Measurements from ENCODE around the gene SRRM3. TPM values are rescaled to one million over a fixed set of nuclear protein-coding genes. Genes with fewer than 3 reads are reported as not detected.

Gene SRRM3
- total RNA-seq, 1 experiment from 2014 or later: 1.7 TPM

DNA sequence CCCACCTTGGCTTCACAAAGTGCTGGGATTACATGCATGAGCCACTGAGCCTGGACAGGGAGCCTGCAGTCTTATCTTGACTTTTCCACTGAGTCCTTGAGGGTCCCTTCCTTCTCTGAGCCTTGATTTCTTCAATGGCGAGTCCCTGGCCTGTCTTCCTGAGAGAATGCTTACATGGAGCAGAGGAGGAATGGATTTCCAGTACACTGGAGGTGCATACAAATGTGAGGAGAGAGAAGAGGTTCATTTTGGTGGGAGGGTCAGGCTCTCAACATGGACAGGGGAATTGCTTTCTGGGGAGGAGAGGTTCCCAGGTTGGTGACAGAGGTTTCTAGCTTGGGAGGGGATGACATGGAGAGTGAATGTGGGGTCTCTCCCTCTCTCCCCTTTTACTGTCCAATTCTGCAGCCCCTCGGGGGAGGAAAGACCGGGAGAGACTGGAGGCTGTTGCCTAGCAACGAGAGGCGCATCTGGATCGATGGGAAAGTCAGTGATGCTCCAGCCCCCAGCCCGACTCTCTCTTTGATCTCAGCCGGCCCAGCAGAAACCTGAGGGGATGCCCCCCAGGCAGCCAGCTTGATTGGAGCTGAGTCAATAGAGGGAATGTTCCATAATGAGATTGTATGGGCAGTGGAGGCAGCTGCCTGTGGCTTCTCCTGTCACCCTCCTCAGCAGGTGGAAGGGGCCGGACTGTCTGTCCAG, 14.8 kb downstream of the SRRM3 start:
- intact Hi-C loops (cut with micrococcal nuclease; ENCODE audit: unreplicated experiment): no loop called here
- no peaks in the 10 kb centered on the region; the same call in 1 of the 2 replicates for H3K27me3 ChIP-seq (replicated peaks; ENCODE audit: control insufficient read depth, insufficient read depth, low read length)
- CTCF ChIA-PET: no interaction called here

GRCh38 chr7:76217942-76218566, 16.4 kb downstream of the SRRM3 start:
- ChIA-PET POLR2A (no interaction called here), CTCF (no interaction called here)
- H3K27me3 Mint-ChIP-seq (ENCODE audit: insufficient read depth, unreplicated experiment): peaks cover 6% of the 10 kb centered on the region
- peaks cover 5% of the 10 kb centered on the region for H3K4me1 Mint-ChIP-seq (ENCODE audit: low read depth, unreplicated experiment)
- H3K36me3 Mint-ChIP-seq (ENCODE audit: insufficient read depth, unreplicated experiment): no peaks in the 10 kb centered on the region
- TF ChIP-seq CTCF (IDR thresholded peaks at IDR 0.05; ENCODE audit: insufficient read depth in 1 of 2, low read depth in 1 of 2, low read length in 1 of 2, severe bottlenecking in 1 of 2, unreplicated experiment in 1 of 2): no peak
- no peaks in the 10 kb centered on the region for H3K9me3 Mint-ChIP-seq (ENCODE audit: unreplicated experiment)
- intact Hi-C loops (cut with micrococcal nuclease; ENCODE audit: unreplicated experiment): no loop called here
- no peak for DNase-seq
- no peak overlapping the region for H3K4me3 Mint-ChIP-seq (ENCODE audit: unreplicated experiment)
- Histone ChIP-seq H3K36me3 (ENCODE audit: control insufficient read depth, insufficient read depth, low read length) (no peaks in the 10 kb centered on the region), H3K4me3 (ENCODE audit: low read depth, low read length) (no peak overlapping the region), H3K4me1 (peaks cover 3% of the 10 kb centered on the region), H3K27me3 (replicated peaks; ENCODE audit: control insufficient read depth, insufficient read depth, low read length) (no peaks in the 10 kb centered on the region; the same call in 1 of the 2 replicates), H3K9me3 (no peaks in the 10 kb centered on the region)
- BruUV-seq (replicated peaks): no TSS peak
- H3K27ac Mint-ChIP-seq (ENCODE audit: unreplicated experiment): no peak overlapping the region

More for the DNA sequence above, 14.8 kb downstream of the SRRM3 start:
- no peak for TF ChIP-seq CTCF (IDR thresholded peaks at IDR 0.05; ENCODE audit: insufficient read depth in 1 of 2, low read depth in 1 of 2, low read length in 1 of 2, severe bottlenecking in 1 of 2, unreplicated experiment in 1 of 2)
- Mint-ChIP-seq H3K27me3 (ENCODE audit: insufficient read depth, unreplicated experiment) (peaks cover 4% of the 10 kb centered on the region), H3K36me3 (ENCODE audit: insufficient read depth, unreplicated experiment) (no peaks in the 10 kb centered on the region), H3K4me3 (ENCODE audit: unreplicated experiment) (no peak overlapping the region), H3K9me3 (ENCODE audit: unreplicated experiment) (no peaks in the 10 kb centered on the region), H3K4me1 (ENCODE audit: low read depth, unreplicated experiment) (no peaks in the 10 kb centered on the region), H3K27ac (ENCODE audit: unreplicated experiment) (no peak overlapping the region)
- no peaks in the 10 kb centered on the region for H3K9me3 ChIP-seq
- no peaks in the 10 kb centered on the region for H3K4me1 ChIP-seq
- H3K36me3 ChIP-seq (ENCODE audit: control insufficient read depth, insufficient read depth, low read length): no peaks in the 10 kb centered on the region
- POLR2A ChIA-PET: no interaction called here
- no TSS peak for BruUV-seq (replicated peaks)
- no peak for DNase-seq
- no peak overlapping the region for H3K4me3 ChIP-seq (ENCODE audit: low read depth, low read length)

DNA sequence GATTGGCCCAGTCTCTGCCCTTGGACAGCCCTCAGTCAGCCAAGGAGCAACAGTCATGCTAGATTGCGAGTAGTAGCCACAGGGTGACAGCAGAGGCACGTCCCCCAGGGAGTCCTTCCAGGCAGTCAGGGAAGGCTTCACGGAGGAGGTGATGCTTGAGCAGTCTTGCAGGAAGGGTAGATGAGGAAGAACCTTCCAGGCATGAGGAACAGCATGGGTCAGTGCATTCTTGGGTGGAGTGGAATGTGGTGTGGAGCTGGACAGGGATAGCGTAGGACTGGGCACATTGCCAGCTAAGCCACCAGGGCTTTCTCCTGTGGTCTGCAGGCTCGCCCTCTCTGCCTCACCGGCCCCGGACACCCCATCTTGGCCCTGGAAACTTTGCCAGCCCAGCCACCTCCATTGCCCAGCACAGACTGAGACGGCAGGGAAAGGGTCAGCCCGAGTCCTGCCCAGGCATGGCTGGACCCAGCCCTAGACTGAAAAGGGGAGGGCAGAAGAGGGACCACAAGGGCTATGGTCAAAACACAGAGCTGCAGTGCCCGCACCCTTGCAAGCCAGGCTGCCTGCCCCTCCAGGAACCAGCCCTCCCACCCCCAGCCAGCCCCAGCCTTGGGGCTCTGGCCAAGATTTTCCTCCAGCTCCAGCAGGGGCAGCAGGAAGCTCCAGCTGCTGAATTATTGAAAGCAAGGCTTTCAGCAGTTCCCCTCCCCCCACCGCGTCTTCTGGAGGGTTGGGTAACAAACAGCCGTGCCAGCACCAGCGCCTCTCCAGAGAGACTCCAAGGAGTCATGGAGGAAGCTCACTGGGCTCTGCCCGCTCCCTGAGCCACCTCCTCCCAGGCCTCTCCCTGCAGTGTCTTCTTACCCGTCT, 18.7 kb downstream of the SRRM3 start:
- CTCF ChIA-PET: interaction anchor here (0.6 to 0.9 kb wide), 4 partner anchors 40 to 94 kb away, joined by 3 to 4 read pairs (median 4); no protein-coding TSS in a partner anchor
- Mint-ChIP-seq H3K36me3 (ENCODE audit: insufficient read depth, unreplicated experiment) (no peaks in the 10 kb centered on the region), H3K9me3 (ENCODE audit: unreplicated experiment) (no peaks in the 10 kb centered on the region), H3K4me3 (ENCODE audit: unreplicated experiment) (no peak overlapping the region), H3K4me1 (ENCODE audit: low read depth, unreplicated experiment) (peaks cover 6% of the 10 kb centered on the region), H3K27me3 (ENCODE audit: insufficient read depth, unreplicated experiment) (peaks cover 7% of the 10 kb centered on the region), H3K27ac (ENCODE audit: unreplicated experiment) (no peak overlapping the region)
- no peaks in the 10 kb centered on the region for H3K36me3 ChIP-seq (ENCODE audit: control insufficient read depth, insufficient read depth, low read length)
- no peaks in the 10 kb centered on the region for H3K27me3 ChIP-seq (replicated peaks; ENCODE audit: control insufficient read depth, insufficient read depth, low read length)
- POLR2A ChIA-PET: no interaction called here
- no TSS peak for BruUV-seq (replicated peaks)
- peaks cover 8% of the 10 kb centered on the region for H3K4me1 ChIP-seq
- H3K4me3 ChIP-seq (ENCODE audit: low read depth, low read length): no peak overlapping the region
- DNase-seq: peak; percentile 46 to 49
- no peaks in the 10 kb centered on the region for H3K9me3 ChIP-seq
- intact Hi-C loops (cut with micrococcal nuclease; ENCODE audit: unreplicated experiment): loop anchor here (5.0 kb wide), 1 partner anchor 42 kb away; no protein-coding TSS in a partner anchor
- no peak for TF ChIP-seq CTCF (IDR thresholded peaks at IDR 0.05; ENCODE audit: insufficient read depth in 1 of 2, low read depth in 1 of 2, low read length in 1 of 2, severe bottlenecking in 1 of 2, unreplicated experiment in 1 of 2)

Measured in Caco-2 (cell line).